Neural cell (in vitro differentiated cells): ENCODE data around the gene VSTM1. TPM values are rescaled to one million over a fixed set of nuclear protein-coding genes. Genes with fewer than 3 reads are reported as not detected.
"Not testable (repeated sequence)": the region's sequence is repeated elsewhere in the genome, so short reads cannot be mapped to it uniquely, and the experiment has no call there.

Experiments used
- H2AFZ ChIP-seq: fragments of 200-600, 300-800 bp; sonication (generic), shearing (Covaris generic); 2 replicates; pipeline ENCODE4 v1.6.0; 2014; ENCODE audit warnings: low read depth, mild to moderate bottlenecking, antibody characterized with exemption, low read length, moderate library complexity
- H3F3A ChIP-seq: fragments of 200-600 bp; shearing (Covaris generic); 2 replicates; pipeline ENCODE4 v1.6.1; 2016; ENCODE audit warnings: mild to moderate bottlenecking, moderate library complexity, mixed read lengths, antibody characterized with exemption, low read length; ENCODE audit not compliant: insufficient read depth, poor library complexity, severe bottlenecking
- H3K27ac ChIP-seq: fragments of 200-600, 300-800 bp; sonication (generic), shearing (Covaris generic); 2 replicates; pipeline ENCODE4 v1.5.1; 2014; ENCODE audit warnings: mild to moderate bottlenecking, low read length, moderate library complexity
- H3K27me3 ChIP-seq: fragments of 300-800, 200-600 bp; sonication (generic), shearing (Covaris generic); 2 replicates; pipeline ENCODE4 v1.6.0; 2014; ENCODE audit warnings: mild to moderate bottlenecking, low read depth, low read length, moderate library complexity; ENCODE audit not compliant: insufficient read depth
- H3K36me3 ChIP-seq: fragments of 300-800, 200-600 bp; sonication (generic), shearing (Covaris generic); 2 replicates; pipeline ENCODE4 v1.5.1; 2014; ENCODE audit warnings: mild to moderate bottlenecking, antibody characterized with exemption, low read length, moderate library complexity; ENCODE audit not compliant: insufficient read depth
- H3K4me2 ChIP-seq: fragments of 300-800, 200-600 bp; sonication (generic), shearing (Covaris generic); 2 replicates; pipeline ENCODE4 v1.6.0; 2014; ENCODE audit warnings: mild to moderate bottlenecking, low read length
- H3K4me3 ChIP-seq: fragments of 300-800, 200-600 bp; sonication (generic), shearing (Covaris generic); 2 replicates; pipeline ENCODE4 v1.5.1; 2014; ENCODE audit warnings: mild to moderate bottlenecking, low read length, moderate library complexity
- H3K79me2 ChIP-seq: fragments of 200-600 bp; shearing (Covaris generic); replicated peaks from 2 replicates; pipeline ENCODE4 v1.6.0; 2014; ENCODE audit warnings: mild to moderate bottlenecking, low read length, moderate library complexity; ENCODE audit not compliant: insufficient read depth
- H3K9ac ChIP-seq: fragments of 300-800, 200-600 bp; sonication (generic), shearing (Covaris generic); 2 replicates; pipeline ENCODE4 v1.6.1; 2016; ENCODE audit warnings: mild to moderate bottlenecking, low read length, mixed read lengths
- H3K9me2 ChIP-seq: fragments of 200-600 bp; shearing (Covaris generic); 2 replicates; pipeline ENCODE4 v1.6.1; 2016; ENCODE audit warnings: mild to moderate bottlenecking, low read length, mixed read lengths; ENCODE audit not compliant: insufficient read depth
- H3K9me3 ChIP-seq: fragments of 200-600, 300-800 bp; sonication (generic), shearing (Covaris generic); 2 replicates; pipeline ENCODE4 v1.6.1; 2016; ENCODE audit warnings: mild to moderate bottlenecking, mixed run types, low read length, moderate library complexity, mixed read lengths
- H4K20me1 ChIP-seq: fragments of 200-600 bp; shearing (Covaris generic); 2 replicates; pipeline ENCODE4 v1.6.1; 2016; ENCODE audit warnings: mild to moderate bottlenecking, mixed run types; ENCODE audit not compliant: insufficient read depth
- CTCF ChIP-seq: fragments of 450-650 bp; IDR thresholded peaks from 2 replicates; pipeline ENCODE4 v1.5.1; 2014; ENCODE audit warnings: antibody characterized with exemption, mild to moderate bottlenecking, moderate library complexity; ENCODE audit not compliant: poor library complexity, severe bottlenecking
- EP300 ChIP-seq: fragments of 450-650 bp; conservative IDR thresholded peaks from 2 replicates; pipeline ENCODE4 v1.6.1; 2014; ENCODE audit warnings: antibody characterized with exemption, mild to moderate bottlenecking, moderate library complexity; ENCODE audit not compliant: poor library complexity, severe bottlenecking
- EZH2 ChIP-seq: fragments of 200-600, 300-800 bp; shearing (Covaris generic), sonication (generic); IDR thresholded peaks from 2 replicates; pipeline ENCODE4 v1.6.1; 2014; ENCODE audit warnings: antibody characterized with exemption, low read length, borderline replicate concordance, mild to moderate bottlenecking; ENCODE audit not compliant: insufficient read depth, poor library complexity, severe bottlenecking
- MXI1 ChIP-seq: fragments of 450-650 bp; conservative IDR thresholded peaks from 2 replicates; pipeline ENCODE4 v1.6.1; 2014; ENCODE audit warnings: antibody characterized with exemption, mild to moderate bottlenecking; ENCODE audit not compliant: poor library complexity, severe bottlenecking
- POLR2AphosphoS5 ChIP-seq: IDR thresholded peaks from 2 replicates; pipeline ENCODE4 v1.6.1; 2012
- RAD21 ChIP-seq: fragments of 450-650 bp; conservative IDR thresholded peaks from 2 replicates; pipeline ENCODE4 v1.6.1; 2014; ENCODE audit warnings: antibody characterized with exemption, mild to moderate bottlenecking, moderate library complexity
- REST ChIP-seq: IDR thresholded peaks from 2 replicates; pipeline ENCODE4 v1.6.1; 2012; ENCODE audit warnings: borderline replicate concordance
- SMC3 ChIP-seq: fragments of 450-650 bp; conservative IDR thresholded peaks from 2 replicates; pipeline ENCODE4 v1.6.1; 2014; ENCODE audit warnings: antibody characterized with exemption, mild to moderate bottlenecking, moderate library complexity; ENCODE audit not compliant: poor library complexity
- TAF1 ChIP-seq: IDR thresholded peaks from 2 replicates; pipeline ENCODE4 v1.6.1; 2012; ENCODE audit warnings: low read depth
- polyA plus RNA-seq: library from polyadenylated mRNA; depleted of rRNA; stranded (reverse); fragments of >200 nt; gene quantifications from 2 replicates; pipeline ENCODE4 v1.2.3, GENCODE V29; 2014

The VSTM1 gene
- polyA plus RNA-seq, 1 donor from 2014 or later: not detected

DNA sequence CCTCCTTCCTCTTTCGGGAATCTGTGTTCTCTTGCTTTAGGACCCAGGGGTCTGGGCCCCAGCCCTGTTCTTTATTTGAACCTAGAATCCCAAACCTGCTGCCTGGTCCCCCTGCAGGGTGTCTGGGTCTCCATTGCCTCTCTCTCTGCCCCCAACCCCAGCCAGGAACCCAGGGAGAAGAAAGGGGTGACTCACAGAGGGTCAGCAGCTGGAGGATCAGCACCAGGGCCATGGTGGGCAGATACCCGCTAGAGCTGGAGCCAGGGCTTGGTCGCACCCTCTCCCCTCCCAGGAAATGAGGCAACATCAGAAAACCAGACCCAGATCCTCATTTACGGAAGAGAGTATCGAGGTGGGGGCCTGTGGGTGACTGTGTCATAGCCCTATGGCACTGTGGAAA, 36.9 kb upstream of the VSTM1 start, which contains the start of gene OSCAR:
Gene OSCAR, minus strand, starts transcription at position 243 of the 400 bp plus-strand sequence. Its CDS starts 11 bp downstream, at position 232.
- TF ChIP-seq REST (no peak), RAD21 (no peak), POLR2AphosphoS5 (no peak), SMC3 (no peak), EZH2 (no peak), CTCF (no peak)
- Histone ChIP-seq H3K4me3 (no peak within 1 kb of the TSS), H3K4me2 (no peak within 1 kb of the TSS)

GRCh38 chr19:54099903-54100255, 36.2 kb upstream of the VSTM1 start:
- not testable (repeated sequence) for H3K27ac ChIP-seq, H4K20me1 ChIP-seq, H3K36me3 ChIP-seq, H3K9me2 ChIP-seq, H3K9me3 ChIP-seq, H3K9ac ChIP-seq, H3K4me2 ChIP-seq, H3F3A ChIP-seq, H2AFZ ChIP-seq, H3K4me3 ChIP-seq
- Histone ChIP-seq H3K27me3 (peaks cover 28% of the 10 kb centered on the region), H3K79me2 (peaks cover 14% of the 10 kb centered on the region)

More for the DNA sequence above, 36.9 kb upstream of the VSTM1 start, which contains the start of gene OSCAR:
- Histone ChIP-seq H3K9me3 (no peaks in the 10 kb centered on the region), H2AFZ (no peak within 1 kb of the TSS), H4K20me1 (no peaks in the 10 kb centered on the region), H3K9ac (no peak within 1 kb of the TSS), H3F3A (no peaks in the 10 kb centered on the region), H3K79me2 (peaks cover 16% of the 10 kb centered on the region), H3K27ac (no peak within 1 kb of the TSS), H3K36me3 (no peaks in the 10 kb centered on the region), H3K27me3 (peaks cover 21% of the 10 kb centered on the region), H3K9me2 (no peaks in the 10 kb centered on the region)

GRCh38 chr19:54099190-54099902, 35.6 kb upstream of the VSTM1 start:
- Histone ChIP-seq H3F3A (no peaks in the 10 kb centered on the region), H3K9ac (no peak overlapping the region), H3K9me2 (no peaks in the 10 kb centered on the region), H3K4me2 (no peak overlapping the region), H3K27me3 (peaks cover 29% of the 10 kb centered on the region), H3K27ac (no peak overlapping the region), H2AFZ (no peak overlapping the region), H3K9me3 (no peaks in the 10 kb centered on the region), H3K79me2 (peaks cover 11% of the 10 kb centered on the region), H4K20me1 (no peaks in the 10 kb centered on the region), H3K4me3 (no peak overlapping the region), H3K36me3 (no peaks in the 10 kb centered on the region)
- TF ChIP-seq POLR2AphosphoS5: no peak
- TF ChIP-seq CTCF: no peak
- no peak for TF ChIP-seq SMC3
- TF ChIP-seq REST: no peak
- no peak for TF ChIP-seq EZH2
- TF ChIP-seq TAF1: no peak
- TF ChIP-seq MXI1: no peak
- TF ChIP-seq RAD21: no peak
- TF ChIP-seq EP300: no peak
